Nephron (organoid): Measurements from ENCODE around the gene CCDC69.

Experiments used
- H3K27ac Mint-ChIP-seq, 3 experiments: 2 replicates each; pipeline ENCODE4 v1.8.0; 2020; ENCODE audit warnings: mixed read lengths in 3 of 3, mild to moderate bottlenecking in 2 of 3, moderate library complexity in 1 of 3
- H3K27me3 Mint-ChIP-seq: 2 replicates; pipeline ENCODE4 v1.8.0; 2021; ENCODE audit warnings: low read depth, mild to moderate bottlenecking, moderate library complexity, mixed read lengths
- H3K36me3 Mint-ChIP-seq: 2 replicates; pipeline ENCODE4 v1.8.0; 2020; ENCODE audit warnings: low read depth, mixed read lengths
- H3K4me1 Mint-ChIP-seq: 2 replicates; pipeline ENCODE4 v1.8.0; 2020; ENCODE audit warnings: mixed read lengths
- H3K4me3 Mint-ChIP-seq, 3 experiments: 2 replicates each; pipeline ENCODE4 v1.8.0; 2020; ENCODE audit warnings: mild to moderate bottlenecking in 3 of 3, mixed read lengths in 3 of 3, moderate library complexity in 2 of 3
- H3K9me3 Mint-ChIP-seq: 2 replicates; pipeline ENCODE4 v1.8.0; 2020; ENCODE audit warnings: mixed read lengths
- CTCF ChIP-seq, 3 experiments: fragments of 200-600 bp; sonication (generic); IDR thresholded peaks; one replicate each; pipeline ENCODE4 v1.5.0; 2021; ENCODE audit warnings: antibody characterized with exemption in 3 of 3; ENCODE audit not compliant: unreplicated experiment in 3 of 3

Gene CCDC69

GRCh38 chr5:151142933-151143332 is 81.0 kb downstream of the CCDC69 start:
- H3K4me3 Mint-ChIP-seq, result no peak overlapping the region
- H3K4me1 Mint-ChIP-seq, result peaks cover 68% of the 10 kb centered on the region
- H3K27me3 Mint-ChIP-seq, result no peaks in the 10 kb centered on the region
- no peaks in the 10 kb centered on the region for H3K9me3 Mint-ChIP-seq
- TF ChIP-seq CTCF (IDR thresholded peaks at IDR 0.05; ENCODE audit: unreplicated experiment in 3 of 3), result no peak
- peaks cover 42% of the 10 kb centered on the region for H3K36me3 Mint-ChIP-seq
- peak overlapping the region in 1 of 3 experiments; percentile 94 for H3K27ac Mint-ChIP-seq

- H3K4me3 Mint-ChIP-seq, result peak overlapping the region in 2 of 3 experiments; percentile 29 to 59
- H3K36me3 Mint-ChIP-seq, result peaks cover 47% of the 10 kb centered on the region
- H3K27ac Mint-ChIP-seq, result peak overlapping the region; percentile 40 to 94 (median 84)
- H3K9me3 Mint-ChIP-seq, result no peaks in the 10 kb centered on the region
- no peaks in the 10 kb centered on the region for H3K27me3 Mint-ChIP-seq
- no peak for TF ChIP-seq CTCF (IDR thresholded peaks at IDR 0.05; ENCODE audit: unreplicated experiment in 3 of 3)
- peaks cover 57% of the 10 kb centered on the region for H3K4me1 Mint-ChIP-seq
These were observed 82.4 kb downstream of the CCDC69 start for GRCh38 chr5:151141535-151141934.

GRCh38 chr5:151140686-151141459 is 83.0 kb downstream of the CCDC69 start:
- Mint-ChIP-seq H3K27ac (peak overlapping the region; percentile 40 to 94 (median 84)), H3K4me1 (peaks cover 50% of the 10 kb centered on the region), H3K27me3 (no peaks in the 10 kb centered on the region), H3K4me3 (peak overlapping the region in 1 of 3 experiments; percentile 59), H3K36me3 (peaks cover 48% of the 10 kb centered on the region), H3K9me3 (no peaks in the 10 kb centered on the region)
- no peak for TF ChIP-seq CTCF (IDR thresholded peaks at IDR 0.05; ENCODE audit: unreplicated experiment in 3 of 3)

- H3K27me3 Mint-ChIP-seq, result no peaks in the 10 kb centered on the region
- peaks cover 51% of the 10 kb centered on the region for H3K36me3 Mint-ChIP-seq
- peaks cover 41% of the 10 kb centered on the region for H3K4me1 Mint-ChIP-seq
- no peak for TF ChIP-seq CTCF (IDR thresholded peaks at IDR 0.05; ENCODE audit: unreplicated experiment in 3 of 3)
- no peaks in the 10 kb centered on the region for H3K9me3 Mint-ChIP-seq
- no peak overlapping the region for H3K27ac Mint-ChIP-seq
- no peak overlapping the region for H3K4me3 Mint-ChIP-seq
These were observed 84.2 kb downstream of the CCDC69 start for GRCh38 chr5:151139646-151140045.

- TF ChIP-seq CTCF (IDR thresholded peaks at IDR 0.05; ENCODE audit: unreplicated experiment in 3 of 3), result no peak
- Mint-ChIP-seq H3K4me1 (peaks cover 35% of the 10 kb centered on the region), H3K27ac (no peak overlapping the region), H3K36me3 (peaks cover 50% of the 10 kb centered on the region), H3K9me3 (no peaks in the 10 kb centered on the region), H3K4me3 (no peak overlapping the region), H3K27me3 (no peaks in the 10 kb centered on the region)
These were observed 84.9 kb downstream of the CCDC69 start for GRCh38 chr5:151139015-151139414.

GRCh38 chr5:151138114-151138513 is 85.8 kb downstream of the CCDC69 start:
- H3K27me3 Mint-ChIP-seq, result no peaks in the 10 kb centered on the region
- peaks cover 54% of the 10 kb centered on the region for H3K36me3 Mint-ChIP-seq
- no peak overlapping the region for H3K4me3 Mint-ChIP-seq
- no peak overlapping the region for H3K27ac Mint-ChIP-seq
- H3K9me3 Mint-ChIP-seq, result no peaks in the 10 kb centered on the region
- no peak for TF ChIP-seq CTCF (IDR thresholded peaks at IDR 0.05; ENCODE audit: unreplicated experiment in 3 of 3)
- H3K4me1 Mint-ChIP-seq, result peaks cover 26% of the 10 kb centered on the region
